T-helper 2 cell treated with Interferon-gamma antibody and Interleukin-4, amounts not matched to agents 100 ng/mL and 5 ng/mL, for 36 hours (primary cell): ENCODE data around the gene FCAR. TPM values are rescaled to one million over a fixed set of nuclear protein-coding genes. Genes with fewer than 3 reads are reported as not detected.

Experiments used
- total RNA-seq: library from RNA; stranded (reverse); gene quantifications from 2 replicates; pipeline ENCODE4 v1.2.3, GENCODE V29; 2022

FCAR gene
- total RNA-seq, 1 donor from 2014 or later = not detected

Other genes with a start within 250 kb of the FCAR start
- 0.11 TPM in 1 of 2 replicates, not detected in the other for gene LILRB1, start 243.8 kb upstream of the FCAR start, total RNA-seq
- 0.23 and 0.30 TPM in 2 replicates for gene LILRB4, start 211.2 kb upstream of the FCAR start, total RNA-seq
- gene KIR3DL3, start 149.8 kb upstream of the FCAR start, total RNA-seq = not detected in 2 replicates
- 0.09 TPM in 1 of 2 replicates, not detected in the other for gene KIR2DL3, start 135.7 kb upstream of the FCAR start, total RNA-seq
- not detected in 2 replicates for gene KIR2DL1, start 104.4 kb upstream of the FCAR start, total RNA-seq
- not detected in 2 replicates for gene KIR2DL4, start 70.6 kb upstream of the FCAR start, total RNA-seq
- not detected in 2 replicates for gene KIR3DL1, start 57.8 kb upstream of the FCAR start, total RNA-seq
- gene KIR2DS4, start 41.6 kb upstream of the FCAR start, total RNA-seq = not detected in 2 replicates
- gene KIR3DL2, start 23.8 kb upstream of the FCAR start, total RNA-seq = 0.73 and 0.93 TPM in 2 replicates
- gene NCR1, start 31.9 kb downstream of the FCAR start, total RNA-seq = not detected in 2 replicates
- not detected in 2 replicates for gene NLRP7, start 73.3 kb downstream of the FCAR start, total RNA-seq
- gene NLRP2, start 92.1 kb downstream of the FCAR start, total RNA-seq = 13.5 and 17.9 TPM in 2 replicates
- 0.36 and 0.43 TPM in 2 replicates for gene GP6, start 164.0 kb downstream of the FCAR start, total RNA-seq
- 16.5 and 18.4 TPM in 2 replicates for gene RDH13, start 188.9 kb downstream of the FCAR start, total RNA-seq
- gene EPS8L1, start 201.6 kb downstream of the FCAR start, total RNA-seq = 4.0 and 4.8 TPM in 2 replicates
- 132 and 136 TPM in 2 replicates for gene PPP1R12C, start 243.4 kb downstream of the FCAR start, total RNA-seq